Bronchial epithelial cell (primary cell): ENCODE measurements around the gene RASGEF1B. TPM values are rescaled to one million over a fixed set of nuclear protein-coding genes. Genes with fewer than 3 reads are reported as not detected.

Experiments used
- DNase-seq: peaks from one replicate; pipeline ENCODE4 v3.0.0-alpha.2; 2010; ENCODE audit warnings: low read depth
- FAIRE-seq: peaks from 2 replicates; lab custom pipeline; 2011; peaks lifted over from hg19 to GRCh38; lab: Jason Lieb, UNC
- H3K27me3 ChIP-seq: 2 replicates; pipeline ENCODE4 v1.5.1; 2011; ENCODE audit warnings: low read length; ENCODE audit not compliant: control insufficient read depth, insufficient read depth
- H3K36me3 ChIP-seq: 2 replicates; pipeline ENCODE4 v1.5.1; 2011; ENCODE audit warnings: low read length; ENCODE audit not compliant: control insufficient read depth, insufficient read depth
- H3K4me3 ChIP-seq: 2 replicates; pipeline ENCODE4 v1.5.1; 2011; ENCODE audit warnings: mild to moderate bottlenecking, low read depth, low read length, control low read depth
- CTCF ChIP-seq: IDR thresholded peaks from 2 replicates; pipeline ENCODE4 v1.5.1; 2011; ENCODE audit warnings: mild to moderate bottlenecking, moderate library complexity, low read length, control low read depth, inconsistent platforms; ENCODE audit not compliant: insufficient read depth, severe bottlenecking
- total RNA-seq: library from RNA; depleted of rRNA; stranded (reverse); fragments of >200 nt; gene quantifications from 2 replicates; pipeline ENCODE4 v1.2.1, GENCODE V29; 2014

RASGEF1B gene
- total RNA-seq, 1 donor from 2014 or later: 2.6 TPM

- Histone ChIP-seq H3K36me3 (no peaks in the 10 kb centered on the region), H3K4me3 (no peak overlapping the region), H3K27me3 (no peaks in the 10 kb centered on the region)
- FAIRE-seq (no peak), DNase-seq (no peak)
- TF ChIP-seq CTCF: no peak
Observed at GRCh38 chr4:81508411-81509185, 36.9 kb upstream of the RASGEF1B start.

GRCh38 chr4:81507530-81507929 lies 35.8 kb upstream of the RASGEF1B start:
- FAIRE-seq (no peak), DNase-seq (no peak)
- no peak for TF ChIP-seq CTCF
- Histone ChIP-seq H3K27me3 (no peaks in the 10 kb centered on the region), H3K36me3 (no peaks in the 10 kb centered on the region), H3K4me3 (no peak overlapping the region)

GRCh38 chr4:81506731-81507130 lies 35.0 kb upstream of the RASGEF1B start:
- FAIRE-seq: no peak
- H3K36me3 ChIP-seq: no peaks in the 10 kb centered on the region

GRCh38 chr4:81505726-81506125 lies 34.0 kb upstream of the RASGEF1B start:
- FAIRE-seq: no peak
- TF ChIP-seq CTCF: no peak
- Histone ChIP-seq H3K36me3 (no peaks in the 10 kb centered on the region), H3K4me3 (no peak overlapping the region), H3K27me3 (no peaks in the 10 kb centered on the region)
- DNase-seq: no peak

More at GRCh38 chr4:81506731-81507130, 35.0 kb upstream of the RASGEF1B start:
- H3K4me3 ChIP-seq: no peak overlapping the region
- H3K27me3 ChIP-seq: no peaks in the 10 kb centered on the region
- no peak for TF ChIP-seq CTCF
- DNase-seq: no peak

GRCh38 chr4:81505004-81505598 lies 33.4 kb upstream of the RASGEF1B start:
- Histone ChIP-seq H3K27me3 (no peaks in the 10 kb centered on the region), H3K4me3 (no peak overlapping the region), H3K36me3 (no peaks in the 10 kb centered on the region)
- FAIRE-seq: no peak
- TF ChIP-seq CTCF: no peak
- DNase-seq: no peak
